Measurements from ENCODE around the gene EEF1AKMT3. TPM values are rescaled to one million over a fixed set of nuclear protein-coding genes. Genes with fewer than 3 reads are reported as not detected.
A peak's percentile ranks its signal among the peaks of the same experiment; 100 is the strongest.

The EEF1AKMT3 gene
- total RNA-seq, 1 donor from 2014 or later = 2.1 TPM

DNA sequence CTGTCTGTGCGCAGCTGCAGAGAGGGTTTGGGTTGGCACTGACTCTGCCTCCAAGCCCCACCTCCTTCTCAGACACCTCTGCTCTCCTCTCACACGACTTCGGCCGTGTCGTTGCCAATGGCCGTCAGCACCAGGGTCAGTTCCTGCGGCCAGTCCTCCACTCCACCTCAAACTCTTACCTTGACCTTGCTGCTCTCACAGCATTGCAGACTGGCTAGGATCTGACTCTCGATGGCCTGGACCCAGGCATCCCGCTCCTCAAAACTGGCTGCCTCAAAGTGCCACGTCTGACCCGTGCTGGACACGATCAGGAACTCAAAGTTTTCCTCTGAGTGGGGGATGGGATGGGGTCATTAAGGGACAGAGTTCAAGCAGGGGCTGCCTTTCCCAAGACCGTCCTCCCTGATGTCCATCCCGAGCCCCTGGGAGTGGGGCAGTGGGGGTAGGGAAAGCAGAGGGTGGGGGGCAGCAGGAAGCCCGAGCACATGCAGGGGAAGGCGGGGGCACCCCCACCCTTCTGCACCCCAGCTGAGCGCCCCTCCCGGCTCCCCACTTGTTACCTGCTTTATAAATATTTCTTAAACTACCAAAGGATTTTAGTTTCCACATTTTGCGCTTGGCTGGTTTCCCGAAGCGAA lies 44.5 kb upstream of the EEF1AKMT3 start:
- intact Hi-C loops (cut with DNase I) = loop anchor here (2.0 to 5.0 kb wide), 2 partner anchors 17 to 39 kb away; partner anchors contain the start of genes CYP27B1 and TSPAN31
- TF ChIP-seq, protein P1, sequence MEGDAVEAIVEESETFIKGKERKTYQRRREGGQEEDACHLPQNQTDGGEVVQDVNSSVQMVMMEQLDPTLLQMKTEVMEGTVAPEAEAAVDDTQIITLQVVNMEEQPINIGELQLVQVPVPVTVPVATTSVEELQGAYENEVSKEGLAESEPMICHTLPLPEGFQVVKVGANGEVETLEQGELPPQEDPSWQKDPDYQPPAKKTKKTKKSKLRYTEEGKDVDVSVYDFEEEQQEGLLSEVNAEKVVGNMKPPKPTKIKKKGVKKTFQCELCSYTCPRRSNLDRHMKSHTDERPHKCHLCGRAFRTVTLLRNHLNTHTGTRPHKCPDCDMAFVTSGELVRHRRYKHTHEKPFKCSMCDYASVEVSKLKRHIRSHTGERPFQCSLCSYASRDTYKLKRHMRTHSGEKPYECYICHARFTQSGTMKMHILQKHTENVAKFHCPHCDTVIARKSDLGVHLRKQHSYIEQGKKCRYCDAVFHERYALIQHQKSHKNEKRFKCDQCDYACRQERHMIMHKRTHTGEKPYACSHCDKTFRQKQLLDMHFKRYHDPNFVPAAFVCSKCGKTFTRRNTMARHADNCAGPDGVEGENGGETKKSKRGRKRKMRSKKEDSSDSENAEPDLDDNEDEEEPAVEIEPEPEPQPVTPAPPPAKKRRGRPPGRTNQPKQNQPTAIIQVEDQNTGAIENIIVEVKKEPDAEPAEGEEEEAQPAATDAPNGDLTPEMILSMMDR (IDR thresholded peaks at IDR 0.05) = no peak

GRCh38 chr12:57729321-57729844 lies 43.0 kb upstream of the EEF1AKMT3 start:
- Histone ChIP-seq H3K9me3 (no peaks in the 10 kb centered on the region), H3K27me3 (peaks cover 3% of the 10 kb centered on the region), H3K4me1 (peaks cover 0 to 12% of the 10 kb centered on the region in 2 donors), H3K4me3 (no peak overlapping the region), H3K36me3 (no peaks in the 10 kb centered on the region), H3K27ac (no peak overlapping the region)
- TF ChIP-seq, protein P1 (IDR thresholded peaks at IDR 0.05) = no peak
- DNase-seq (ENCODE audit: low spot score in 2 of 2) = peak in 1 of 2 donors; percentile 42
- intact Hi-C loops (cut with DNase I) = loop anchor here (5.0 kb wide), 1 partner anchor 38 kb away; the partner anchor contains the start of gene CYP27B1

More for the DNA sequence above, 44.5 kb upstream of the EEF1AKMT3 start:
- no peak overlapping the region for H3K27ac ChIP-seq
- peaks cover 3% of the 10 kb centered on the region for H3K27me3 ChIP-seq
- no peaks in the 10 kb centered on the region for H3K9me3 ChIP-seq
- H3K4me1 ChIP-seq = peaks cover 0 to 12% of the 10 kb centered on the region in 2 donors
- H3K36me3 ChIP-seq = no peaks in the 10 kb centered on the region
- H3K4me3 ChIP-seq = peak overlapping the region in 1 of 2 donors; percentile 77
- DNase-seq (ENCODE audit: low spot score in 2 of 2) = peak in 1 of 2 donors; percentile 47

DNA sequence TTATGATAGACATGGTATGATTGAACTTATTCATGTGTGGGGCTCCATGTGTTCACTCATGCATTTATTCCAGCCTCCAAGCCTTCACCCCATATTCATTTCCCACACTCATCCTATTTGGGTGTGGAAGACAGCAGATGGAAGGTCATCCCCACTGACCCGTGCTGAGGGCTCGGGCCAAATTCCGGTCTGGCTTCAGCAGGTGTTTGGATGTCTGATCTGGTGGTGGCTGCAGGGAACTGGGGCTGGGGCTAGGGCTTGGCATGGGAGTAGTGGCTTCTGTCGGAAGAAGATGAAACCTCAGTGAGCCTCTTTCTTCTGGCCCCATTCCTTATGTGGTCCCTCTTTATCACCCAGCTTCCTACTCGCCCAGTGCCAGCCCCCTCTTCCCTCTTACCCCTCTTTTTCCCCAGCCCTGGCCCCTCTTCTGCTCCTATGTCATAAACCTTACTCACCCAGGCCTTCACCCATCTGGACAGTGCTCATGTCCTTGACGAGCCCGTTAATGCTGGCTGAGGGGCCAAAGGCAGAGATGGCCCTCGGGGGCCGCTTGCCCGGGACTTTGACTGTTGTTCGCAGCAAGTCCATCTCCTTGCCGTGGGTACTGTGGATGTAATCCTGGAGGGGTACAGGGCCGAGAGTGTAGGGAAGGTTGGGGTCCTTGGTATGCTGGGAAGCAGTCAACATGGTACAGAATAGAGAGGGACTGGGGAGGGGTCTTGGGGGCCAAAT lies 41.9 kb upstream of the EEF1AKMT3 start:
- peaks cover 7% of the 10 kb centered on the region for H3K27me3 ChIP-seq

GRCh38 chr12:57731411-57732080 lies 40.9 kb upstream of the EEF1AKMT3 start:
- Histone ChIP-seq H3K4me3 (no peak overlapping the region), H3K4me1 (peaks cover 6 to 8% of the 10 kb centered on the region in 2 donors), H3K9me3 (no peaks in the 10 kb centered on the region), H3K27ac (no peak overlapping the region), H3K36me3 (no peaks in the 10 kb centered on the region), H3K27me3 (peaks cover 10% of the 10 kb centered on the region)
- peak in 1 of 2 donors; percentile 37 for DNase-seq (ENCODE audit: low spot score in 2 of 2)
- intact Hi-C loops (cut with DNase I) = no loop called here
- TF ChIP-seq, protein P1 (IDR thresholded peaks at IDR 0.05) = no peak

More for the DNA sequence above, 41.9 kb upstream of the EEF1AKMT3 start:
- DNase-seq (ENCODE audit: low spot score in 2 of 2) = peak in 1 of 2 donors; percentile 56
- H3K4me1 ChIP-seq = peaks cover 0 to 12% of the 10 kb centered on the region in 2 donors
- H3K36me3 ChIP-seq = no peaks in the 10 kb centered on the region
- no peak overlapping the region for H3K4me3 ChIP-seq
- no peak overlapping the region for H3K27ac ChIP-seq
- no peaks in the 10 kb centered on the region for H3K9me3 ChIP-seq
- intact Hi-C loops (cut with DNase I) = no loop called here
- TF ChIP-seq, protein P1 (IDR thresholded peaks at IDR 0.05) = no peak

DNA sequence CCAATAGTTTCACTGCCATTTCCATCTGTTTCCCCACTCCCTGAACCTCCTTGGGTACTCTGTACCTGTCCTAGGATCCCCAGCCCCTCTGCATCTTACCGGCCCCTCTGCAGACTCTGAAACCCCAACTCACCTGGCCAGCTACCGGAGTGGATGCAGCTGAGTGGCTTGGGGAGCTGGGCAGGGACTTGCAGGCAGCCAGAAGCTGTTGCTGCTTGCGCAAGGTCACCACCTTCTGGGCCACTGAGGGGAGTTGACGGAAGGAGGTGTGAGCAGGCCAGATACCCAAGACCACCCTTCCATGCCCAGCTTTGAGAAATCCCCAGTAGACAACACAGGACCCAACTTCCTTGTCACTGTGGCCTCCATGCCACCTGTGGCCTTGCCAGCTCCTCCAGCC lies 40.1 kb upstream of the EEF1AKMT3 start:
- intact Hi-C loops (cut with DNase I) = no loop called here
- H3K27me3 ChIP-seq = peaks cover 13% of the 10 kb centered on the region

More for the DNA sequence above, 40.1 kb upstream of the EEF1AKMT3 start:
- TF ChIP-seq, protein P1 (IDR thresholded peaks at IDR 0.05) = no peak
- Histone ChIP-seq H3K9me3 (no peaks in the 10 kb centered on the region), H3K4me3 (no peak overlapping the region), H3K27ac (no peak overlapping the region), H3K4me1 (peaks cover 5 to 9% of the 10 kb centered on the region in 2 donors), H3K36me3 (no peaks in the 10 kb centered on the region)
- no peak for DNase-seq (ENCODE audit: low spot score in 2 of 2)

All from ascending aorta (tissue), 2 donors.